CMK (cell line): ENCODE results near the gene CEP44.
"Not testable (repeated sequence)": the region's sequence is repeated elsewhere in the genome, so short reads cannot be mapped to it uniquely, and the experiment has no call there.

Source experiments
- DNase-seq: peaks from one replicate; pipeline ENCODE4 v3.0.0-alpha.2; 2010; ENCODE audit warnings: low read depth

CEP44 gene

GRCh38 chr4:174283507-174284471, at the start of gene CEP44, which contains the start of gene FBXO8:
TSS of gene CEP44 (plus strand) at chr4:174283911. CDS start at chr4:174299122, 15,211 bp downstream.
TSS of gene FBXO8 (minus strand) at chr4:174283667. CDS start at chr4:174263092, 20,575 bp downstream.
- DNase-seq: peak; percentile 31

GRCh38 chr4:174236359-174236758, 47.4 kb upstream of the CEP44 start:
- DNase-seq: no peak

GRCh38 chr4:174241162-174241561, 42.5 kb upstream of the CEP44 start:
- DNase-seq: no peak

GRCh38 chr4:174244441-174244840, 39.3 kb upstream of the CEP44 start:
- no peak for DNase-seq

GRCh38 chr4:174245714-174246113, 38.0 kb upstream of the CEP44 start:
- no peak for DNase-seq

- DNase-seq: no peak
These were observed 35.3 kb upstream of the CEP44 start for GRCh38 chr4:174248407-174248806.

GRCh38 chr4:174252412-174252811, 31.3 kb upstream of the CEP44 start:
- no peak for DNase-seq

GRCh38 chr4:174254613-174255012, 29.1 kb upstream of the CEP44 start:
- no peak for DNase-seq

- DNase-seq: no peak
These were observed 28.3 kb upstream of the CEP44 start for GRCh38 chr4:174255374-174255773.

- DNase-seq: no peak
These were observed 27.9 kb upstream of the CEP44 start for GRCh38 chr4:174255786-174256185.

GRCh38 chr4:174256277-174256713, 27.4 kb upstream of the CEP44 start:
- no peak for DNase-seq

GRCh38 chr4:174259580-174259979, 24.1 kb upstream of the CEP44 start:
- no peak for DNase-seq

GRCh38 chr4:174260099-174260498, 23.6 kb upstream of the CEP44 start:
- no peak for DNase-seq

- DNase-seq: not testable (repeated sequence)
These were observed 22.3 kb upstream of the CEP44 start for GRCh38 chr4:174261432-174261831.

- no peak for DNase-seq
These were observed 20.9 kb upstream of the CEP44 start for GRCh38 chr4:174262624-174263444.

- DNase-seq: no peak
These were observed 20.3 kb upstream of the CEP44 start for GRCh38 chr4:174263445-174263736.

GRCh38 chr4:174265916-174266315, 17.8 kb upstream of the CEP44 start:
- DNase-seq: no peak

GRCh38 chr4:174266416-174266815, 17.3 kb upstream of the CEP44 start:
- no peak for DNase-seq

GRCh38 chr4:174273930-174274329, 9.8 kb upstream of the CEP44 start:
- no peak for DNase-seq

- no peak for DNase-seq
These were observed 9.3 kb upstream of the CEP44 start for GRCh38 chr4:174274436-174274835.

GRCh38 chr4:174275101-174275500, 8.6 kb upstream of the CEP44 start:
- no peak for DNase-seq

GRCh38 chr4:174277433-174277832, 6.3 kb upstream of the CEP44 start:
- DNase-seq: no peak

GRCh38 chr4:174278467-174278866, 5.2 kb upstream of the CEP44 start:
- DNase-seq: no peak
